ENCODE measurements around the gene FRMD4A. TPM values are rescaled to one million over a fixed set of nuclear protein-coding genes. Genes with fewer than 3 reads are reported as not detected.
"Not testable (repeated sequence)": the region's sequence is repeated elsewhere in the genome, so short reads cannot be mapped to it uniquely, and the experiment has no call there.

The FRMD4A gene
- total and polyA plus RNA-seq, 3 donors from 2014 or later: 15.0 to 20.8 (median 18.7) TPM

- 64 to 66% methylated on average over 10 to 11 of the region's 11 CpGs for WGBS, 2 donors
- Histone ChIP-seq H3K9me3 (no peaks in the 10 kb centered on the region), H3K4me1 (peaks cover 3% of the 10 kb centered on the region), H3K27ac (peak overlapping the region in 1 of 2 donors; percentile 13), H3K4me3 (no peak overlapping the region), H3K36me3 (ENCODE audit: low read depth, missing control alignments) (no peaks in the 10 kb centered on the region), H3K27me3 (no peaks in the 10 kb centered on the region)
- TF ChIP-seq POLR2A (IDR thresholded peaks at IDR 0.05): no peak
- TF ChIP-seq, protein P1, sequence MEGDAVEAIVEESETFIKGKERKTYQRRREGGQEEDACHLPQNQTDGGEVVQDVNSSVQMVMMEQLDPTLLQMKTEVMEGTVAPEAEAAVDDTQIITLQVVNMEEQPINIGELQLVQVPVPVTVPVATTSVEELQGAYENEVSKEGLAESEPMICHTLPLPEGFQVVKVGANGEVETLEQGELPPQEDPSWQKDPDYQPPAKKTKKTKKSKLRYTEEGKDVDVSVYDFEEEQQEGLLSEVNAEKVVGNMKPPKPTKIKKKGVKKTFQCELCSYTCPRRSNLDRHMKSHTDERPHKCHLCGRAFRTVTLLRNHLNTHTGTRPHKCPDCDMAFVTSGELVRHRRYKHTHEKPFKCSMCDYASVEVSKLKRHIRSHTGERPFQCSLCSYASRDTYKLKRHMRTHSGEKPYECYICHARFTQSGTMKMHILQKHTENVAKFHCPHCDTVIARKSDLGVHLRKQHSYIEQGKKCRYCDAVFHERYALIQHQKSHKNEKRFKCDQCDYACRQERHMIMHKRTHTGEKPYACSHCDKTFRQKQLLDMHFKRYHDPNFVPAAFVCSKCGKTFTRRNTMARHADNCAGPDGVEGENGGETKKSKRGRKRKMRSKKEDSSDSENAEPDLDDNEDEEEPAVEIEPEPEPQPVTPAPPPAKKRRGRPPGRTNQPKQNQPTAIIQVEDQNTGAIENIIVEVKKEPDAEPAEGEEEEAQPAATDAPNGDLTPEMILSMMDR (IDR thresholded peaks at IDR 0.05): no peak
- intact Hi-C loops (cut with DNase I; ENCODE audit: low total_unique reads): loop anchor here (5.0 kb wide), 1 partner anchor 305 kb away; no protein-coding TSS in a partner anchor
- no peak for DNase-seq
These were observed 543.7 kb downstream of the FRMD4A start for GRCh38 chr10:13787015-13787421.

- Histone ChIP-seq H3K36me3 (ENCODE audit: low read depth, missing control alignments) (no peaks in the 10 kb centered on the region), H3K9me3 (no peaks in the 10 kb centered on the region), H3K27me3 (no peaks in the 10 kb centered on the region), H3K4me1 (no peaks in the 10 kb centered on the region), H3K4me3 (no peak overlapping the region), H3K27ac (no peak overlapping the region)
- TF ChIP-seq, protein P1 (IDR thresholded peaks at IDR 0.05): no peak
- TF ChIP-seq POLR2A (IDR thresholded peaks at IDR 0.05): no peak
- intact Hi-C loops (cut with DNase I; ENCODE audit: low total_unique reads): no loop called here
- no peak for DNase-seq
- WGBS, 2 donors: 78 to 84% methylated on average over 2 of the region's 2 CpGs
These were observed 546.7 kb downstream of the FRMD4A start for GRCh38 chr10:13784067-13784466.

DNA sequence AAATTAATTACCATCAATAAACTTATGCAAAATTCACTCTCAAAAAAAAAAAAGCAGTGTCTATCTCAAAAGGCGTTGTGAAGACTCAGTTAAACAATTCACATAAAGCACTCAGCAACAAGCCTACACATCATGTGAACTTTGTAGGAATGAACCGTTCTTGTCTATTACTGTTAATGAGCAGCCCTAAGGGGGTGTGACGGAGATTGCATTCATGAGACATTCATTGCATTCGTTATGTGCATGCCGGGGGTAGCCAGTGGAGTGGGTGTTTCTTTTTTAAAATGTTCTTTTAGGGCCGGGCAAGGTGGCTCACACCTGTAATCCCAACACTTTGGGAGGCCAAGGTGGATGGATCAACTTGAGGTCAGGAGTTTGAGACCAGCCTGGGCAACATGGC lies 551.0 kb downstream of the FRMD4A start:
- no peak for DNase-seq
- TF ChIP-seq, protein P1 (IDR thresholded peaks at IDR 0.05): no peak
- 83 to 84% methylated on average over 5 to 6 of the region's 6 CpGs for WGBS, 2 donors
- intact Hi-C loops (cut with DNase I; ENCODE audit: low total_unique reads): loop anchor here (5.0 kb wide), 1 partner anchor 122 kb away; no protein-coding TSS in a partner anchor
- Histone ChIP-seq H3K4me3 (no peak overlapping the region), H3K27ac (no peak overlapping the region), H3K27me3 (no peaks in the 10 kb centered on the region), H3K36me3 (ENCODE audit: low read depth, missing control alignments) (no peaks in the 10 kb centered on the region), H3K4me1 (no peaks in the 10 kb centered on the region), H3K9me3 (no peaks in the 10 kb centered on the region)

- WGBS, 2 donors: 86 to 88% methylated on average over 4 of the region's 4 CpGs
- H3K27me3 ChIP-seq; H3K36me3 ChIP-seq (ENCODE audit: low read depth, missing control alignments); H3K4me1 ChIP-seq; H3K4me3 ChIP-seq; DNase-seq; H3K9me3 ChIP-seq; H3K27ac ChIP-seq: not testable (repeated sequence)
- intact Hi-C loops (cut with DNase I; ENCODE audit: low total_unique reads): loop anchor here (5.0 kb wide), 1 partner anchor 121 kb away; no protein-coding TSS in a partner anchor
These were observed 552.1 kb downstream of the FRMD4A start for GRCh38 chr10:13778693-13778960.

DNA sequence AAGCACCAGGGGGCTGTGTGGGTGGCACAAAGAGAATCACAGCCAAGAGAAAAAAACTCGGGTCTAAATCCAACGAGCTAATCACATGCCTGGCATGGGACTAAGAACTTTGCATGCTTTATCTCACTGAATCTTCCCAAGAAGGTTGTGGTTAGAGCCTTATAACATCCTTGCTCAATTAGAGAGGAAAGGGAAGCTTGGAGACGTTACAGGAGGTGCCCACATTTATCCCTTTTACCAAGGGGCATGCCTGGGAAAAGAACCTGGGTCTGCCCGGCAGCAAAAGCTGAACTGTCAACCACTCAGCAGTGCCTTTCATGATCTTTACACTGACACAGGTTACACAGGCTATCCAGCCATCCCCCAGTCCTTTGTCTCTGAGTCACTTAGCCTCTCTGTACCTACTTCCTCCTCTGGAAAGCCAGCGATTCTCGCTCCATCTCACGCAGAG lies 553.8 kb downstream of the FRMD4A start:
- no peaks in the 10 kb centered on the region for H3K4me1 ChIP-seq
- no peak overlapping the region for H3K27ac ChIP-seq
- DNase-seq: no peak
- H3K27me3 ChIP-seq: no peaks in the 10 kb centered on the region
- TF ChIP-seq, protein P1 (IDR thresholded peaks at IDR 0.05): no peak
- TF ChIP-seq POLR2A (IDR thresholded peaks at IDR 0.05): no peak
- 56 to 65% methylated on average over 7 of the region's 7 CpGs for WGBS, 2 donors
- H3K9me3 ChIP-seq: no peaks in the 10 kb centered on the region
- intact Hi-C loops (cut with DNase I; ENCODE audit: low total_unique reads): loop anchor here (5.0 kb wide), 1 partner anchor 120 kb away; no protein-coding TSS in a partner anchor
- no peaks in the 10 kb centered on the region for H3K36me3 ChIP-seq (ENCODE audit: low read depth, missing control alignments)
- H3K4me3 ChIP-seq: no peak overlapping the region

All from testis (tissue), 3 donors.